Cardiac muscle cell (in vitro differentiated cells and primary cell): ENCODE results near the gene F10. TPM values are rescaled to one million over a fixed set of nuclear protein-coding genes. Genes with fewer than 3 reads are reported as not detected.

ENCODE experiments used
- DNase-seq, 2 donors: peaks; one replicate each; pipeline versions ENCODE4 v3.0.0 to v3.0.0-alpha.2; 2010 to 2017; ENCODE audit warnings: low read depth in 1 of 2, low spot score in 1 of 2
- H3K27ac ChIP-seq: fragments of 200-600 bp; sonication (generic); 2 replicates; pipeline ENCODE4 v1.5.1; 2016
- H3K27me3 ChIP-seq: fragments of 200-600 bp; sonication (generic); 2 replicates; pipeline ENCODE4 v1.6.0; 2016; ENCODE audit warnings: control low read depth
- H3K36me3 ChIP-seq: fragments of 200-600 bp; sonication (generic); 2 replicates; pipeline ENCODE4 v1.5.1; 2016; ENCODE audit warnings: control low read depth
- H3K4me1 ChIP-seq: fragments of 200-600 bp; sonication (generic); 2 replicates; pipeline ENCODE4 v1.8.1; 2017; ENCODE audit warnings: low read depth, mild to moderate bottlenecking, mixed run types
- H3K4me3 ChIP-seq: fragments of 200-600 bp; sonication (generic); 2 replicates; pipeline ENCODE4 v1.5.1; 2016; ENCODE audit warnings: mild to moderate bottlenecking
- H3K9me3 ChIP-seq: fragments of 200-600 bp; sonication (generic); 2 replicates; pipeline ENCODE4 v1.5.1; 2017; ENCODE audit warnings: low read depth, mild to moderate bottlenecking, control low read depth
- polyA plus RNA-seq: library from polyadenylated mRNA; unstranded; fragments of >200 nt; fragmentation: Nextera tagmentation; extraction: Ambion mirVana; gene quantifications from 2 replicates; pipeline ENCODE4 v1.2.1, GENCODE V29; 2016
- total RNA-seq: library from RNA; depleted of rRNA; stranded (reverse); fragments of >200 nt; gene quantifications from 2 replicates; pipeline ENCODE4 v1.2.3, GENCODE V29; 2016
- TF ChIP-seq, protein P1 (sequence below): IDR thresholded peaks from 2 replicates; pipeline ENCODE4 v1.5.1; 2012; ENCODE audit warnings: low read depth, mild to moderate bottlenecking, low read length

F10 gene
- total and polyA plus RNA-seq, 2 experiments from 2014 or later, result 4.0 to 6.6 TPM

DNA sequence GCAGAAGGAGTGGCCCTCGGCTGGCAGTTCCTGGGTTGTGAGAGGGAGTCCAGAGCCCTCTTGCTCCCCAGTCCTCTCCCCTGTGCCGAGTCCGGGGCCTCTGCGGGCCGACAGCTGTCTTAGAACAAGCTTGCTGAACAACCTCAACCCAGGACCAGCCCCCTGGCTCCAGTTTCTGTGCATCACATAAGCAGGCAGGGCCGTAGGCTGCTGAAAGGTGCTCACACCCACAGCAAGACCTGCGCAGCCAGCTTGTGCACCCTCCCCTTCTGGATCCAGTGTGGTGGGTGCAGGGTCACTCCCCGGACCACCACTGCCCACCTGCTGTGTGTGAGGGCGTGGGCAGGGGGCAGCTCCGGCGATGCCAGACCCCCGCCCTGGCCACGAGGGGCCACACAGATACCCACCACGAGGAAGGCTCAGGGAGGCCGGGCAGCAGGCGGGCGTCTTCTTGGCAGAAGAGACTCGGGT lies 42.2 kb upstream of the F10 start:
- Histone ChIP-seq H3K4me3 (no peak overlapping the region), H3K9me3 (no peaks in the 10 kb centered on the region), H3K27me3 (no peaks in the 10 kb centered on the region), H3K4me1 (peaks cover 8% of the 10 kb centered on the region), H3K27ac (no peak overlapping the region), H3K36me3 (no peaks in the 10 kb centered on the region)
- TF ChIP-seq, protein P1, sequence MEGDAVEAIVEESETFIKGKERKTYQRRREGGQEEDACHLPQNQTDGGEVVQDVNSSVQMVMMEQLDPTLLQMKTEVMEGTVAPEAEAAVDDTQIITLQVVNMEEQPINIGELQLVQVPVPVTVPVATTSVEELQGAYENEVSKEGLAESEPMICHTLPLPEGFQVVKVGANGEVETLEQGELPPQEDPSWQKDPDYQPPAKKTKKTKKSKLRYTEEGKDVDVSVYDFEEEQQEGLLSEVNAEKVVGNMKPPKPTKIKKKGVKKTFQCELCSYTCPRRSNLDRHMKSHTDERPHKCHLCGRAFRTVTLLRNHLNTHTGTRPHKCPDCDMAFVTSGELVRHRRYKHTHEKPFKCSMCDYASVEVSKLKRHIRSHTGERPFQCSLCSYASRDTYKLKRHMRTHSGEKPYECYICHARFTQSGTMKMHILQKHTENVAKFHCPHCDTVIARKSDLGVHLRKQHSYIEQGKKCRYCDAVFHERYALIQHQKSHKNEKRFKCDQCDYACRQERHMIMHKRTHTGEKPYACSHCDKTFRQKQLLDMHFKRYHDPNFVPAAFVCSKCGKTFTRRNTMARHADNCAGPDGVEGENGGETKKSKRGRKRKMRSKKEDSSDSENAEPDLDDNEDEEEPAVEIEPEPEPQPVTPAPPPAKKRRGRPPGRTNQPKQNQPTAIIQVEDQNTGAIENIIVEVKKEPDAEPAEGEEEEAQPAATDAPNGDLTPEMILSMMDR, result no peak
- no peak for DNase-seq

DNA sequence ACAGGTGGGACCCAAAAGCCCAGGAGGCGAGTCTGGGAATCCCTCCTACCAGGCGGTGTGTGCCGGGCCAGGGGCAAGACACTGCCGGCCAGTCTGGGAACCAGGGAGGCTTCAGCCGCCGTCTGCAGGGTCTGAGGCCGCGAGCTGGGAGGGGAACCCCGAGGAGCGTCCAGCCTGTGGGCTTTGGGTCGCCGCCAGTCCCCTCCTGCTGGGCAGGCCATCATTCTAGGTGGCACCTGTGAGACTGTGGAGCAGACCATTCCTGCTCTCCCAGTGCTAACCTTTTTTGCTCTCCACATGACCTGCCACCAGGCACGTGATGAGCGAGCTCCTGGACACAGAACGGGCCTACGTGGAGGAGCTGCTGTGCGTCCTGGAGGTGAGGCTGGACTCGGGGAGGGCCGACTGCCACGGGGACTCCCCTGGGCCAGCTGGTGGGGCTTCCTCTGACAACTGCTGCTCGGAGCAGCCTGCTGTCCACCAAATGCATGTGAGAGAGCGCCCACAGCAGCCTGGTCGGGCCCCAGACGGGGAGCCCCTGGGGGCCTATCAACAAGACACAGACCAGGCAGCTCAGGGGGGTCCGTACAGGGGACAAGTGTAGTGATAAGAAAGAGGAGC lies 41.6 kb upstream of the F10 start:
- no peaks in the 10 kb centered on the region for H3K9me3 ChIP-seq
- H3K27me3 ChIP-seq, result no peaks in the 10 kb centered on the region
- no peak overlapping the region for H3K4me3 ChIP-seq
- peak in 1 of 2 donors; percentile 19 for DNase-seq
- peaks cover 8% of the 10 kb centered on the region for H3K4me1 ChIP-seq
- TF ChIP-seq, protein P1, result no peak
- H3K36me3 ChIP-seq, result no peaks in the 10 kb centered on the region
- H3K27ac ChIP-seq, result no peak overlapping the region

DNA sequence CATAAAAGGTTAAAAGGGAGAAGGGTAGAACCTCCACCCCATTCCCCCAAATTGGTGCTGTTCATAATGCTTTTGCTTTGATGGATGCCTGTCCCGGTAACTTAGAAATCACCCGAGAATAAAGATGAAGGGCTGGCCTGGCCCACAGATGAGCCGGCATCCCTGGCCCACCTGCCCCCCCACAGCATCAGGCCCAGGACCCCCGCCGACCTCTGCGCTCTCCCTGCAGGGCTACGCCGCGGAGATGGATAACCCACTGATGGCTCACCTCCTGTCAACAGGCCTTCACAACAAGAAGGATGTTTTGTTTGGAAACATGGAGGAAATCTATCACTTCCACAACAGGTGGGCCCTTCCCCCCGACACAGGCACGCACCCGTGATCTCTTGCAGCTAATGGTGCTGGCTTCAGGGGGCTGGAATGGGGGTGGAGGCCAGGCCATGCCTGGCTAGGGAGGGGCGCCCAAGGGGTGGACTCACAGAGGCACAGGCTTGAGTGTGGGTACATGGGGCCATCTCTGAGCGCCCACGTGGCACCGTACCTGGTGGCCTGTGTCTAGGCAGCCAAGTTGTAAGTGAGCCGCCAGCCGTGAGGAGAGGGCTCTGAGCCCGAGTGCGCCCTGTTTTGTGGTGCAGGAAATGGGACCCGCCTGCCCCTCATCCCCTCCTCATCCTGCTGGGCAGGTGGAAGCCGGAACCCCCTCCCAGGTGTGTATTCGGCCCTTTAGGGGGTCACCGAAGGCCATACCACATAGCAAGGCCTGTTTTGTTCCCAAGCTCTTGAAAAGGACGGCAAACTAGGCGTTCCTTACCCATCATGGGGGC lies 40.2 kb upstream of the F10 start:
- Histone ChIP-seq H3K27ac (no peak overlapping the region), H3K4me3 (no peak overlapping the region), H3K4me1 (peaks cover 8% of the 10 kb centered on the region), H3K9me3 (no peaks in the 10 kb centered on the region), H3K27me3 (no peaks in the 10 kb centered on the region), H3K36me3 (no peaks in the 10 kb centered on the region)
- no peak for DNase-seq
- TF ChIP-seq, protein P1, result no peak

DNA sequence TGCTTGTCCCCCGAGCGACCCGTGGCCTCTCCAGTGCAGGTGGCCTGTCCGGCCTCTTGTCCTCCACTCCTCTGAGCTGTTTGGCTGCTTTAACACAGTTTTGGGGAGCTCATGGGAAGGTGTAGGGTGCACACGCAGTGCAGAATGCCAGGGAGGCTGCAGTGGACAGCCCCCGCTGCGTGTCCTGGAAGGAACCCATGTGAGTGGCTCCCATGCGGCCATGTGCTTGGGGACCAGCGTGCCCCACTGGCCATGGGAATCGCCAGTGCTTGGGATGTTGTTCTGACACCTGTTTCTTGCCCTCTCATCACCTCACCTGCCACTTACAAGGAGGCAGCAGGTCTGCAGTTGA lies 39.6 kb upstream of the F10 start:
- no peaks in the 10 kb centered on the region for H3K9me3 ChIP-seq

DNA sequence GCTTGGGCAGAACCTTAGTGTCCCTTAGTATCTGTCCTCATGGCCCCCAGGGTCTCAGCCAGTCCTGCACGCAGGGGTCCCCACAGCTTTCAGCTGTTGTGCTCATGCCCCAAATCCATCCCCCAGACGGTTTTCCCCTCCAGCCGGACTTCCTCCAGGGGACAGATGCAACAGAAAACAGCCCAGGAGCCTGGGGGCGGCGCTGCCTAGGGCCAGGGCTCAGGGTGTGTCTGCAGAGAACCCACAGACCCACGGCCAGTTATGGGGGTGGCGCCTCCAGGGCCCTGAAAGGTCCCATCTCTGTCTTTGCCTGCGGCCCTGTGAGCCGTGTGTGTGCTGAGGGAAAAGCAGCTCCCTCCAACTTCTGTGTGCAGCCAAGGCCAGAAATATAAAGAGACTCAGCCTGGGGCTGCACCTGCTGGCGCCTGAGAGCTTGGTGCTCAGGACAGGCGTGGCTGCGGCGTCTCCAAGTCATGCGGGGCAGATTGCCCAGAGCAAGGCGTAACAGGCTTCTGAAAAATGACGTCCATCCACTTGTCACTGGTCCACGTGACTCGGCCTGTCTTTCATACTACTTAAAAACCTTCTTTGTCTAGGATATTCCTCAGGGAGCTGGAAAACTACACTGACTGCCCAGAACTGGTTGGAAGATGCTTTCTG lies 39.1 kb upstream of the F10 start:
- H3K36me3 ChIP-seq, result peaks cover 3% of the 10 kb centered on the region
- H3K9me3 ChIP-seq, result no peaks in the 10 kb centered on the region
- H3K27ac ChIP-seq, result no peak overlapping the region
- H3K4me3 ChIP-seq, result no peak overlapping the region
- H3K4me1 ChIP-seq, result peaks cover 8% of the 10 kb centered on the region
- peak in 1 of 2 donors; percentile 44 for DNase-seq
- no peaks in the 10 kb centered on the region for H3K27me3 ChIP-seq
- TF ChIP-seq, protein P1, result no peak

More for the DNA sequence above, 39.6 kb upstream of the F10 start:
- H3K27me3 ChIP-seq, result no peaks in the 10 kb centered on the region
- H3K27ac ChIP-seq, result no peak overlapping the region
- TF ChIP-seq, protein P1, result no peak
- H3K4me3 ChIP-seq, result no peak overlapping the region
- no peaks in the 10 kb centered on the region for H3K36me3 ChIP-seq
- H3K4me1 ChIP-seq, result peaks cover 8% of the 10 kb centered on the region
- DNase-seq, result no peak
